Adrenal gland (tissue), 12 donors: ENCODE data around the gene SUPT5H. TPM values are rescaled to one million over a fixed set of nuclear protein-coding genes. Genes with fewer than 3 reads are reported as not detected.

Experiments
- DNase-seq, 7 donors: peaks; one replicate each; pipeline ENCODE4 v3.0.0-alpha.2; 2019 to 2020
- H3K27ac ChIP-seq, 5 donors: fragments of 200-600 bp; sonication (generic) in 4 of 5; 1 replicate in 3 of 5; 2 replicates in 2 of 5; pipeline versions ENCODE4 v1.5.1 to v1.8.0; 2016 to 2020; ENCODE audit warnings: mild to moderate bottlenecking in 1 of 5
- H3K27me3 ChIP-seq: fragments of 200-600 bp; 2 replicates; pipeline ENCODE4 v1.8.0; 2021
- H3K36me3 ChIP-seq, 2 donors: fragments of 200-600 bp; replicated peaks in 1 of 2; 1 replicate in 1 of 2; 2 replicates in 1 of 2; pipeline versions ENCODE4 v1.5.1 to v1.8.0; 2018 to 2022
- H3K4me1 ChIP-seq, 2 donors: fragments of 200-600 bp; replicated peaks in 1 of 2; 1 replicate in 1 of 2; 2 replicates in 1 of 2; pipeline versions ENCODE4 v1.5.1 to v1.8.0; 2018 to 2021
- H3K4me3 ChIP-seq, 4 donors: fragments of 200-600 bp; sonication (generic) in 3 of 4; one replicate each; pipeline ENCODE4 v1.5.1; 2016 to 2018
- H3K9me3 ChIP-seq, 3 donors: fragments of 200-600 bp; sonication (generic) in 1 of 3; replicated peaks in 1 of 3; 1 replicate in 2 of 3; 2 replicates in 1 of 3; pipeline versions ENCODE4 v1.5.1 to v1.8.0; 2016 to 2021
- POLR2A ChIP-seq, 2 donors: fragments of 450-650 bp; IDR thresholded peaks; one replicate each; pipeline ENCODE4 v1.6.1; 2017; ENCODE audit warnings: antibody characterized with exemption in 2 of 2, mild to moderate bottlenecking in 2 of 2, moderate library complexity in 1 of 2
- WGBS, 4 donors: extraction: QIAGEN DNeasy Blood & Tissue Kit in 2 of 4; methylation state at CpG; one replicate each; pipeline versions ENCODE4 v1.1.5 to v1.1.7; 2013 to 2017; 5-methylcytosine and 5-hydroxymethylcytosine counted together
- intact Hi-C, 2 donors: fragments of 100-400 bp; cut with DNase I; formaldehyde crosslinking; loops; one replicate each; pipeline versions ENCODE4 v1.14.1 to v1.15.0; 2022 to 2023
- polyA plus RNA-seq, 3 donors: library from polyadenylated mRNA; stranded (reverse); fragments of 200-250 nt in 2 of 3; fragments of 350-450 nt in 1 of 3; fragmentation: Illumina TruSeq in 1 of 3; extraction: RNeasy Lipid Tissue Mini Kit (QIAGEN cat#74804) in 1 of 3; gene quantifications; one replicate each; pipeline ENCODE4 v1.2.3, GENCODE V29; 2013 to 2014
- total RNA-seq, 9 donors: library from RNA; depleted of rRNA in 4 of 9; stranded (reverse); fragments of >200 nt in 4 of 9; fragments of 120-200 nt in 1 of 9; fragmentation: NEBNext Ultra II Directional in 1 of 9; extraction: Animal tissue kit (Norgen Biotek cat#: 25700) in 1 of 9; gene quantifications; one replicate each; pipeline versions ENCODE4 v1.1.0 to v1.2.4, GENCODE V29; 2013 to 2023
- TF ChIP-seq, protein P1 (sequence below), 6 experiments: fragments of 450-650 bp in 4 of 6; fragments of 200-600 bp in 2 of 6; sonication (generic) in 1 of 6; IDR thresholded peaks; 1 replicate in 5 of 6; 2 replicates in 1 of 6; pipeline versions ENCODE4 v1.5.1 to v1.8.0; 2016 to 2021; ENCODE audit warnings: antibody characterized with exemption in 6 of 6, mild to moderate bottlenecking in 2 of 6, moderate library complexity in 1 of 6
- donor health status: healthy with polysubstance abuse.
- donor health status: Bipolar disorder and iron deficiency.
- donor health status: DM: yes; HTN: yes; CAD: no.
- donor health status: DM: no; HTN: no; CAD: no.
- donor health status: DM: no; HTN: no; CAD: no.
- donor health status: DM: yes; HTN: yes; CAD: no.

SUPT5H gene
- total and polyA plus RNA-seq, 12 donors, result 42.0 to 612 (median 99.1) TPM

DNA sequence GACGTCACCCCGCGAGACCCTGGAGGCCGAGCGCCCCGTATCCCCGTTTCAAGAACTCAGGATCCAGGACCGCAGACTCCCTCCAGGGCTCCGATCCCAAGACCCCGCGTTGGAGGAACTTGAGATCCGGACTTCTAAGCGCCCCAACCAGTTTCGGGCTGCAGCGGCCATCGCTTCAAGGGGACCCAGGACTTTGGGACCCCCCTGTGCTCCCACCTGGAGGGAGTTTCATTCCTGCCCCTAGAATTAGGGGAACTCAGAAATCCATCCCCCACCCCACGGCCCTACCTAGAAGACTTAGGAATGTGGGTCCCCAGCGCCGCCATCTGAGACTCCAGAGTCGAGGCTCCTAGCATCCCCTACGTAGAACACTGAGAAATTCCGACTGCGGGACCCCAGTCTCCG is 32.5 kb upstream of the SUPT5H start:
- TF ChIP-seq, protein P1, sequence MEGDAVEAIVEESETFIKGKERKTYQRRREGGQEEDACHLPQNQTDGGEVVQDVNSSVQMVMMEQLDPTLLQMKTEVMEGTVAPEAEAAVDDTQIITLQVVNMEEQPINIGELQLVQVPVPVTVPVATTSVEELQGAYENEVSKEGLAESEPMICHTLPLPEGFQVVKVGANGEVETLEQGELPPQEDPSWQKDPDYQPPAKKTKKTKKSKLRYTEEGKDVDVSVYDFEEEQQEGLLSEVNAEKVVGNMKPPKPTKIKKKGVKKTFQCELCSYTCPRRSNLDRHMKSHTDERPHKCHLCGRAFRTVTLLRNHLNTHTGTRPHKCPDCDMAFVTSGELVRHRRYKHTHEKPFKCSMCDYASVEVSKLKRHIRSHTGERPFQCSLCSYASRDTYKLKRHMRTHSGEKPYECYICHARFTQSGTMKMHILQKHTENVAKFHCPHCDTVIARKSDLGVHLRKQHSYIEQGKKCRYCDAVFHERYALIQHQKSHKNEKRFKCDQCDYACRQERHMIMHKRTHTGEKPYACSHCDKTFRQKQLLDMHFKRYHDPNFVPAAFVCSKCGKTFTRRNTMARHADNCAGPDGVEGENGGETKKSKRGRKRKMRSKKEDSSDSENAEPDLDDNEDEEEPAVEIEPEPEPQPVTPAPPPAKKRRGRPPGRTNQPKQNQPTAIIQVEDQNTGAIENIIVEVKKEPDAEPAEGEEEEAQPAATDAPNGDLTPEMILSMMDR (IDR thresholded peaks at IDR 0.05), result peak in 1 of 6 experiments; percentile 9
- TF ChIP-seq POLR2A (IDR thresholded peaks at IDR 0.05), result peak in 1 of 2 donors; percentile 21
- WGBS, 4 donors, result 0% methylated on average over 15 to 24 of the region's 24 CpGs; no CpG with 5 or more reads in 1 of the 4 donors
- Histone ChIP-seq H3K27ac (peak overlapping the region in 4 of 5 donors; percentile 52 to 93 (median 72)), H3K9me3 (no peaks in the 10 kb centered on the region), H3K4me1 (peaks cover 8 to 24% of the 10 kb centered on the region in 2 donors), H3K36me3 (peaks cover 0 to 16% of the 10 kb centered on the region in 2 donors), H3K27me3 (no peaks in the 10 kb centered on the region), H3K4me3 (peak overlapping the region in 3 of 4 donors; percentile 60 to 75 (median 74))
- DNase-seq, result peak in 3 of 7 donors; percentile 59 to 78 (median 75)
- intact Hi-C loops, result no loop called here

DNA sequence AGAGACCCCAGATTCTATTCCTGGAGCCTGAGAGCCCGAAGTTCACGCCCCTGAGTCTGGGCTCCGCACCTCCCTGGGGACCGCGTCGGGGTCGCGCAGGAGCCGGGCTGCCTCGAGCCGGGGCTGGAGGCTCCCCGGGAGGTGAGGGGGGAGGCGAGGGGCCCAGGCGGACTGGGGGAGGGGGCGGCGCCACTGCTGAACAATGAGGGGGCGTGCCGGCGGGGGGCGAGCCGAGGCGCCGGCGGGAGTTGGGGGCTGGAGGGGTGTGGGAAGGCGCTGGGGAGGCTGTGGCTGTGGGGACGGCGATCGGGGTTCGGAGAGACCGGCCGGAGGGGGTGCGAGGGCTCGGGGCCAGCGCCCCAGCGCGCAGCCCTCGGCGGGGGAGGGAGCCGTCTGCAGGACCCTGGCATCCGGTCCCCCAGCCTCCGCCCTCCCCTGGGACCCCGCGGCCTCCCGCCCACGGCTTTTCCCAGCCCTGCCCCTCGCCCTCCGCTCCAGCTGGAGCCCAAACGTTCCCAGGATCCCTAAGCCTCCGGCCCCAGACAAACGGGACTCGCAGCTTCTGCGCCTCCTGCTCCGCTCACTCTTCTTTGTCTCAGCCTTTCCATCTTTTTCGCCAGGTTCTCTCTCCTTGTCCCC is 32.0 kb upstream of the SUPT5H start:
- WGBS, 4 donors, result 3 to 13% (median 5%) methylated on average over 11 to 52 of the region's 54 CpGs
- no peaks in the 10 kb centered on the region for H3K9me3 ChIP-seq
- TF ChIP-seq POLR2A (IDR thresholded peaks at IDR 0.05), result no peak
- TF ChIP-seq, protein P1 (IDR thresholded peaks at IDR 0.05), result no peak
- intact Hi-C loops, result no loop called here
- H3K4me3 ChIP-seq, result peak overlapping the region in 3 of 4 donors; percentile 60 to 75 (median 74)
- peaks cover 0 to 13% of the 10 kb centered on the region in 2 donors for H3K36me3 ChIP-seq
- DNase-seq, result peak in 6 of 7 donors; percentile 44 to 72 (median 62)
- H3K4me1 ChIP-seq, result peaks cover 8 to 24% of the 10 kb centered on the region in 2 donors
- peak overlapping the region in 4 of 5 donors; percentile 52 to 93 (median 72) for H3K27ac ChIP-seq
- H3K27me3 ChIP-seq, result no peaks in the 10 kb centered on the region

DNA sequence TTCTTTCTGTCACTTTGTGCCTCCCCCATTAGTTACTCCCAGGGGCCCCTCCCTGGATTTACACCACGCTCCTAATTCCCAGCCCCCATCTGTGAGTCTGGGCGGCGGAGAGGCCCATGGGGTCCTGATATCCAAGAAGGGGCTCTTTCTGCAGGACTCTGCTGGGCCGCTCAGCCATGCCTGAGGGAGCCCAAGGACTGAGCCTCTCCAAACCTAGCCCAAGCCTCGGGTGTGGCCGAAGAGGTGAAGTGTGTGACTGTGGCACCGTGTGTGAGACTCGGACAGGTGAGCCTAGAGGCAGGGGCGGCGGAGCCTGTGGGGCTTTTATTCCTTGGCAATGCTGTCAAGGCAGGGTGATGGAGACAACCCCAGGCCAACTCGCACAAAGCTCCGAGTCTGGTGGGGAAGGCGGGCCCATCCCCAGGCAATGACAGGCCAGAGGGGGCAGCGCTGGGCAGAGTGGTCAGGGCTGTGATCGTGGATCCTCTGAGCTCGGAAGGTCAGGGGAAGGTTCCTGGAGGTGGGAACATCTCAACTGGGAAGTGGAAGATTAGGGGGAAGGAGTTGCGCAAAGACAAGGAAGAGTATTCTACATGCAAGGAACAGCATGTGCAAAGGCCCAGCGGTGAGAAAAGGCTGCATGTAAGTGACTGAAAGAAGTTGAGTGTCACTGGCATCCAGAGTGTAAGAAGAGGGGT is 31.3 kb upstream of the SUPT5H start:
- peak overlapping the region in 2 of 4 donors; percentile 60 to 75 for H3K4me3 ChIP-seq
- DNase-seq, result peak in 3 of 7 donors; percentile 43 to 58 (median 45)
- 53 to 63% (median 61%) methylated on average over 9 to 18 of the region's 18 CpGs for WGBS, 4 donors
- peak overlapping the region in 4 of 5 donors; percentile 52 to 93 (median 72) for H3K27ac ChIP-seq
- H3K9me3 ChIP-seq, result no peaks in the 10 kb centered on the region
- intact Hi-C loops, result no loop called here
- no peaks in the 10 kb centered on the region for H3K27me3 ChIP-seq
- peaks cover 0 to 10% of the 10 kb centered on the region in 2 donors for H3K36me3 ChIP-seq
- peaks cover 8 to 20% of the 10 kb centered on the region in 2 donors for H3K4me1 ChIP-seq
- TF ChIP-seq POLR2A (IDR thresholded peaks at IDR 0.05), result no peak
- TF ChIP-seq, protein P1 (IDR thresholded peaks at IDR 0.05), result peak in 1 of 6 experiments; percentile 11
